ENCODE measurements around the gene RECQL. TPM values are rescaled to one million over a fixed set of nuclear protein-coding genes. Genes with fewer than 3 reads are reported as not detected.
A peak's percentile ranks its signal among the peaks of the same experiment; 100 is the strongest.

RECQL gene
- total and polyA plus RNA-seq, 12 donors: 11.2 to 40.5 (median 22.8) TPM

GRCh38 chr12:21545557-21545956, 44.1 kb upstream of the RECQL start:
- intact Hi-C loops (cut with DNase I): no loop called here
- DNase-seq: no peak
- Histone ChIP-seq H3K27me3 (no peaks in the 10 kb centered on the region), H3K9me3 (no peaks in the 10 kb centered on the region), H3K36me3 (no peaks in the 10 kb centered on the region), H3K4me1 (peaks cover 0 to 21% (median 0%) of the 10 kb centered on the region in 9 donors), H3K27ac (no peak overlapping the region), H3K4me3 (no peak overlapping the region)
- ATAC-seq: no peak
- whole genome bisulfite sequencing, 2 donors: 88 to 91% methylated on average over 2 of the region's 2 CpGs
- no peak for TF ChIP-seq CTCF (IDR thresholded peaks at IDR 0.05)

- H3K4me3 ChIP-seq: no peak overlapping the region
- no peak overlapping the region for H3K27ac ChIP-seq
- no peaks in the 10 kb centered on the region for H3K27me3 ChIP-seq
- H3K4me1 ChIP-seq: peaks cover 0 to 13% (median 0%) of the 10 kb centered on the region in 9 donors
- no peaks in the 10 kb centered on the region for H3K36me3 ChIP-seq
- intact Hi-C loops (cut with DNase I): no loop called here
- DNase-seq (no peak), ATAC-seq (no peak)
- no peaks in the 10 kb centered on the region for H3K9me3 ChIP-seq
- no peak for TF ChIP-seq CTCF (IDR thresholded peaks at IDR 0.05)
Measured at GRCh38 chr12:21543151-21543550, 41.7 kb upstream of the RECQL start.

GRCh38 chr12:21542403-21542802, 41.0 kb upstream of the RECQL start:
- no peak for TF ChIP-seq CTCF (IDR thresholded peaks at IDR 0.05)
- ATAC-seq (peak in 3 of 8 donors; percentile 22 to 74 (median 48)), DNase-seq (no peak)
- Histone ChIP-seq H3K27ac (no peak overlapping the region), H3K4me1 (peaks cover 0 to 13% (median 0%) of the 10 kb centered on the region in 9 donors), H3K4me3 (no peak overlapping the region), H3K36me3 (peaks cover 0 to 3% (median 0%) of the 10 kb centered on the region in 9 donors), H3K9me3 (no peaks in the 10 kb centered on the region), H3K27me3 (no peaks in the 10 kb centered on the region)
- 44 to 48% methylated on average over 5 of the region's 5 CpGs for WGBS, 2 donors
- intact Hi-C loops (cut with DNase I): no loop called here

GRCh38 chr12:21541773-21542172, 40.3 kb upstream of the RECQL start:
- no peak for TF ChIP-seq CTCF (IDR thresholded peaks at IDR 0.05)
- no peak overlapping the region for H3K27ac ChIP-seq
- peaks cover 0 to 5% (median 0%) of the 10 kb centered on the region in 9 donors for H3K36me3 ChIP-seq
- no peaks in the 10 kb centered on the region for H3K9me3 ChIP-seq
- intact Hi-C loops (cut with DNase I): no loop called here
- DNase-seq (no peak), ATAC-seq (peak in 3 of 8 donors; percentile 19 to 69 (median 64))
- 67 to 76% methylated on average over 6 of the region's 6 CpGs for WGBS, 2 donors
- H3K4me3 ChIP-seq: no peak overlapping the region
- peaks cover 0 to 11% (median 0%) of the 10 kb centered on the region in 9 donors for H3K4me1 ChIP-seq
- no peaks in the 10 kb centered on the region for H3K27me3 ChIP-seq
